Stimulated activated CD8-positive, alpha-beta memory T cell treated with anti-CD3 and anti-CD28 coated beads, Interleukin-2, amount 100 ng/mL, for 1 hour (primary cell): ENCODE results near the gene BANP.
A peak's percentile ranks its signal among the peaks of the same experiment; 100 is the strongest.
"Not testable (repeated sequence)": the region's sequence is repeated elsewhere in the genome, so short reads cannot be mapped to it uniquely, and the experiment has no call there.

Experiments used
- DNase-seq, 2 donors: peaks; one replicate each; pipeline ENCODE4 v3.0.0-alpha.2; 2020; ENCODE audit warnings: low read depth in 2 of 2

The BANP gene

DNA sequence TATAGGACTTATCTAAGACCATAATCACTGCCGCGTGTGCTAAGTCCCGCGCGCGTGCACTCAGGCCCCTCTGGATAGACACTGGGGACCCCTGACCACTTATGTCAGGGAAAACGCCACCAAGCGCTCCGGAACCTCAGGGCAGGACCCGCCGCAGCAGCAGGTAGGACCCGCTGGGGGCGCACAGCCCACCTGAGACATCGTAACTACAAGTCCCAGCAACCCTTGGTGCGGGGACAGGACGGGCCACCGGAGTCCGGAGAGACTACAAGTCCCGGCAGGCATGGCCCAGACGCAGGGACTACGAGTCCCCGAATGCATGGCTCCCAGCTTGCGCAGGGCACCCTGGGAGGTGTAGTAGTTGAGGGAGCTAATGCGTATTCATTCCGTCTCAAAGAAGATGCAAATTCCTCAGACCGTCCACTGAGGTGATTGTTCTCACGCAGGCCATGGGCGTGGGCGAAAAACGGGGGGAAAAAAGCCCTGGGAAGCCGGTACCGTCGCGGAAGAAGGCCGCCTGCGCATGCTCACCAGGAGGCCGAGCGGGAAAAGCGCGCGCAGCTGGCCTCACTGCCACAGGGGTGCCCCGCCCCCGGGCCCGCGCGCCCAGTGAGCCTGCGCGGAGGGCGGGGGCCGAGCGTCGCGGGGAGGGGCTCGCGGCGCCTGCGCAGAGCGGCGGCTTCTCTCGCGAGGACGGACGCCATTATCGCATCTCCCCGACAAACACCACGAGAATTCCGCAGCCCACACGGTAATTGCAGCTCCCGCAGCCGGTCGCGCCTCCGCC is at the start of gene BANP:
TSS of gene BANP (plus strand) at position 670 of the 787 bp plus-strand sequence. CDS start 23,682 bp downstream, outside the sequence.
- DNase-seq, result peak; percentile 90 to 94

DNA sequence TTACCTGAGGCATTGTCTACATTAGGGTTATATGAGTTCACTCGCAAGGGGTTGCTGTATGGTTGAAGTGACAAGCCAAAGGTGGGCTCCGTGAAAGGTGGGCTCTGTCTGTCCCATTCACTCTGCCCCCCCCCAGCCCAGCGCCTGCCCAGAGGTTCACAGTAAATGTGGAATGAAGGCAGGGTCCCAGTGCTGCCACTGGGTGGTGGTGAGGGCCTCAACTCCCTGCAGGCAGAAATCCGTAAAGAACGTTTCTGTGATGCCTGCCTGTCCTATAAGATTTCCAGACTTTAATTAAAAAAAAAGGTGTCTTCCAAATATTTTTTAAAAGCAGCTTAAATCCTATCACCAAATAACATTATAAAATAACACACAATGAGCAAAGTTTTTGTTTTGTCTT is 46.3 kb upstream of the BANP start:
- not testable (repeated sequence) for DNase-seq

GRCh38 chr16:87905521-87905920 is 45.7 kb upstream of the BANP start:
- DNase-seq, result not testable (repeated sequence)

GRCh38 chr16:87908101-87908500 is 43.1 kb upstream of the BANP start:
- DNase-seq, result not testable (repeated sequence)

DNA sequence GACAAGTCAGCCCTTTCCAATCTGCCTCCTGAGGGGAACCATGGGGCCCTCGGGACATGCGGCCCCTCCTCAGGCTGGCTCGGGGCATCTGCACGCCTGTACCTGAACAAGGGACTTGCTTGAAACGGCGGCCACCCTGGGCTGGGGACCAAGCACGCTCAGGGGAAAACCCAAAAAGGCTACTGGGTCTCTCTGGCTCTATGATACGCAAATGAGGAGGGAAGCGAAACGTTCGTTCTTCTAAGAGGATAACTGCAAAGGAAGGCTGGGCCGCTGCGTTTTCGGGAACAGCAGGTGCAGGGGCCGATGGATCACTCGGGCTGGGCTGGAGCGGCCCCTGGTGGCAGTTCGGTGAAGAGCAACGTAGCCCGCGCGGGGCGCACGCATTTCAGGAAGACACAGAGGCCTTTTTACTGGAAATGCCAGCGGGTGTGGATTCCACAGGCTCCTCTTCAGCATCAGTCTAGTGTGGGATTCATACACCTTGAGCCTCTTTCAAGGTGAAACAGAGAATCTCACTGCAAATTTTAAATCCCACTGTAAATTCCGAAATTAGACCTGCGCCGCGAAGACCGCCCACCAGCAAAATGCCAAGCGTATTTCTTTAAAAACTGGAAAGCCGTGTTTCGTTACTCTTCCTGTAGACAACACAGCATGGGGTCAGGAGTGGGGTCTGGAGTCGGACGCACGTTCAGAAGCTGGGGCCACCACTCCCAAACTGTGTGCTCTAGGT is 41.9 kb upstream of the BANP start:
- peak; percentile 65 to 70 for DNase-seq

DNA sequence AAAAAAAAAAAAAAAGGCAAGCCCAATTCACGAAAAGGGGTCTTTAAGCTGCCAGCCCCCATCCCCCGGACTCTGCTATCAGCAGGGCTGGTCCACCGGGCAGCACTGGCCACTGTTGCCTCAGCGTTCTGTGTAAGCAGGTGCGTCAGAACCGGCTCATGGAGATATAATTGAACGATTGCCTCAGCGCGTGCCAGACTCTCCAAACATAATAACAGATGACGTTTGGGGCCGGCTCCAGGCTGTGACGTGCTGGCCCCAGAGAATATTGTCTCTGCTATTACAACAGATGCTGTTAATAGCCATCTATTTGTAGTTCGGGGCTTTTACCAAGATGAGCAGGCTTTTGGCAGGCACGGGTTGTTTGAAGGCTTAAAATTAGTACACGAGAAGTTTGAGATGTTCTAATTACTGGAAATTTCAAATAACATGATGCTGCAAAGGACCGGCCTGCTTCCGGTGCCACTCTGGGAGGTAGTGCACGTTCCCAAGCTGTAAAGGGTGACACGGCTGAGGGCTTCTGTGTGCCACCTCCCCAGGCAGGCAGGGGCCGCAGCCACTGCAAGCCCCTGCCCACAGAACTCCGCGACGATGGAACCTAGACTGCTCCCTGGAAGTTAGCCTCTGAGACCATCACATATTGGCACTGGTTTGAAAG is 40.0 kb upstream of the BANP start:
- DNase-seq, result not testable (repeated sequence)

DNA sequence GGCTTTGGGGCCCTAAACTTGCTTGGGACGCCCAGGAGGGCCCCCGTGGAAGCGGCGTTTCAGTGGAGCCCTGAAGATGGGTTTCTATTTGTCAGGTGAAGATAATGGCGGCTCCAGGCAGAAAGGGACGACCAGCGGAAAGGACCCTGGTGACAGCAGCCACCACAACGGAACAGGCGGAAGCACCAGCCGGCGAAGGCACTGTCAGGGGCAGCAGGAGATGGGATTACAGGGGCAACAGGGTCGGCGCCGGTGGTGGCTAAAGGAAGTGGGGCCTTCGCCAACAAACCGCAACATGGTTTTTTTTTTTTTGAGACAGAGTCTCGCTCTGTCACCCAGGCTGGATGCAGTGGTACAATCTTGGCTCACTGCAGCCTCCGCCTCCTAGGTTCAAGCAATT is 38.5 kb upstream of the BANP start:
- not testable (repeated sequence) for DNase-seq

DNA sequence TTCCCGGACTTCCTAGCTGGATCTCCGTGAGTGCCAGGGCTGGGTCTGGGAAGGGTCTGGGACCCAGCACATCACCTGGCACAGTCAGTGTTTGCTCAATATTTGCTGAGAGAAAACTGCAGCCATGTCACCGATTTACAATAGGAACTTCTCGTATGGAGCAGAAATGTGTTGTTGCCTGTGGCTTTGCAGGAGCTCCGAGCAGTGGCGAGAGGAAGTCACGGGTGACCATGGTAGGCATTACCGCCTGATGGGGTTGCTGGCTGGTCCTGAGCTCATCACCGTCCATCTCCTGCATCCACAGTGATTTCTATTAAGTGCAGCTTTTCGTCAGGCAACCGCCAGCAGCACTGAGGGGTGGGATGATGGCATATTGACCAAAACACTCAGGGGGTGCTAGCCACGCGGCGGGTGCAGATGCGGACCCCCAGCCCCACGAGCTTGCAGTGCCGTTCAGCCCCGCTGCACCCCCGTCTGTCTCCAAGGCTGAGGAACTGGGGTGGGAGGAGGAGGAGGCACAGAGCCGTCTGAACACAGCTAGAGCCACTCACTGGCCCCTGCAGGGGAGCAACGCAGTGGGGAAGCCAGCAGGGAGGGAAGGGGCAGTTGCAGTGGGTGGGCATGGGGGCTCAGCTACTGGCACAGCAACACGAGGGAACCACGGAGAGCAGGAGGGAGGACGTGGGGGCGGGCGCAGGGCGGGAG is 37.1 kb upstream of the BANP start:
- not testable (repeated sequence) for DNase-seq

- DNase-seq, result no peak
These were observed 36.4 kb upstream of the BANP start for GRCh38 chr16:87914812-87915211.

DNA sequence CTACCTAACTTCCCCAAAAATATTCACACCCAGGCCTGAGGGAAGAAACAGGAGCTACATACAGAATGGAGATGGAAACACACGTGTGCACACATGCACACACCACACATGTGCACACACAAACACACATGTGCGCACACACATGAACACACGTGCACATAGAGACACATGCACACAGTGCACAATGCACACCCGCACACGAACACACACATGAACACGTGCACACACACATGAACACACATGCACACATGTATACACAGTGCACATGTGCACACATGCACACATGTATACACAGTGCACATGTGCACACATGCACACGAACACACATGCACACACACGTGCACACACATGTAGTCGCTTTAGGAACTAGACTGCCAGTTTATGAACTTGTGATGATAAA is 33.7 kb upstream of the BANP start:
- DNase-seq, result no peak

DNA sequence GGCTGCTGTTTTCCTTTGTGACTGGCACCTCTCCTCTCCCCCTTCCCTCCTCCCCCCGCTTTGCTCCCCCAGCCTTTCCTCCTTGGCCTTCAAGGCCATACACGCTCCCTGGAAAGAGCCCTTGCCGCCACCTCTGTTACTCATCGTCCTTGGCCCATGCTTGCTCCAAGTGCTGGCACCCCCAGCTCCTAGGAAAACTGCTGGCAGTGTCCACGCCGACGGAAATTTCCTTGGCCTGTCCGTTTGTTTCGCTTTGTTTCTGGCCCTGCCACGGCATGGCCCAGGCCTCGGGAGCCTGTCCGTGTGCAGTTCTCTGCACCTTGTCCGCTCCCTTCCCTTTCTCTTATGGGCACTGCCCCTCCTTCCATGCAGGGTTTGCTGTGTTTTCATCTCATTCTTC is 32.9 kb upstream of the BANP start:
- no peak for DNase-seq

DNA sequence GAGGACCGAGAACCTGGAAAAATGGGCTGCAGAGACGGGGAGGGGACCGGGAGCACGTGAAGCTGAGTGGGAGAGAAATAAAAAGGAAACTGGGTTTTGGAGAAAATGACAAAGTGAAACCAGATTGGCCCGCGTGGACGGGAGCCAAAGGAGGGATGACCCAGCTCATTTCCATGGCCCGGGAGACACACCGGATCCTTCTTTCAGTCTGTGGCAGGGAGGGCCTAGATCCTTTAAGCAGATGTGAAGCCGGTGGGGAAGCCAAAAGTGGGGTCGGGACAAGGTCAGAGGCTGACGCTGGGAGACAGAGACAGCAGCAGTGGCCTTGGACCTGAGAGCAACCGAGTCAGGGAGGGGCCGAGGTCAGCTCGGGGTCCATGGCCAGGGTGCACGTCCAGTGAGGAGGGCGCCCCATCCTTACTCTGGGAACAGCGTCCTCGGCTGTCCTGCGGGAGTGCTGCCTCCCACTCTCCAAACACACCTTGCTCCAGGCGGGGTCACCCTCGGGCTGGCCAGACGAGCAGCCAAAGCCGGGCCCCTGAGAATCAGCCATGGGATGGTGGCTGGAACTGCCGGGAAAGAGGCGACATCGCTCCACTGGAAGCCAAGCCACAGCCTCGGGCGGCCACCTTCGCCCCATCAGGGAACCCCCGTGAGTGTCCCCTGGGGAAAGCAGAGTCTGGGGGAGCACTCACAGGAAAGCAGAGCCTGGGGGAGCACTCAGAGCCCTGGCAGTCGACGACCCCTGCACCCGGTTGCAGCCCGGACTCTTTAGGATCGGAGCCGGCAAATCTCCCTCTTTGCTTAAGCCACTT is 32.2 kb upstream of the BANP start:
- DNase-seq, result no peak

DNA sequence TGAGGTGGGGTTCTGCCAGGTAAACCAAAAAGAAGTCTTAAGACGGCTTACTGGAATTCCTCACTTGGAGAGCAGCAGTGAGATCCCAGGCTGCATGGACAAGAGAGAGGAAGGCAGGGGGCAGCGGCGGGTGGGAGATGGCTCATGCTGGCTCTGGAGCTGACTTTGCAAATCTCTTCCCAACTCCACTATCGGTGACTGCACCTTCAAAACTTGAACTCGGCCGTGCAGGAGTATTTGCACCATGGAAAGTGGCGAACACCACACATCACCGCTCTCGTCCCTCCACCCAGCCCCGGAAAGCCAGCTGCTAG is 31.6 kb upstream of the BANP start:
- DNase-seq, result no peak

DNA sequence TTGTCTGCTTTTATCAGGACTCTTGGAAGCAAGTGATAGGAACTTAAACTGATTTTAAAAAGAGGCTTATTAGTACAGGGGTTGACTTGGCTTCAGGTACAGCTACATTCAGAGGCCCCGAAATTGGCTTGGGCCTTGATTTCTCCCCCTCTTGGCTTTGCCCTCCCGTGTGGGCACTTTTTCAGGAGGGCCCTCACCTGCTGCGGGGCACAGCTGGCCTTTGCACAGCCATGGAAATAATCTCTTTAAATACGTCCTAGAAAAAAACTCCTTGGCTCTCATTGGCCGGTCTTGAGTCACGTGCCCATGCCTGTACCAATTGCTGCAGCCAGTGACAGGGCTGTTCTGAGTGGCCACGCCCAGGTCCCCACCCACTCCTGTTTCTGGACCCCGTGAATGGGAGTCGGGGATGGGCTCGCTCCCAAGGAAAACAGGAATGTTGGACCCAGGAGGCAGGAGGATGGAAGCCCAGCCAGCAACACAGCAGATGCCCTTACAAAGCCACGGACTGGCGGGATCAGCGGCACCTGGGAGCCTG is 29.9 kb upstream of the BANP start:
- no peak for DNase-seq

GRCh38 chr16:87922250-87922871 is 28.9 kb upstream of the BANP start:
- DNase-seq, result no peak

GRCh38 chr16:87924041-87924810 is 27.0 kb upstream of the BANP start:
- no peak for DNase-seq

DNA sequence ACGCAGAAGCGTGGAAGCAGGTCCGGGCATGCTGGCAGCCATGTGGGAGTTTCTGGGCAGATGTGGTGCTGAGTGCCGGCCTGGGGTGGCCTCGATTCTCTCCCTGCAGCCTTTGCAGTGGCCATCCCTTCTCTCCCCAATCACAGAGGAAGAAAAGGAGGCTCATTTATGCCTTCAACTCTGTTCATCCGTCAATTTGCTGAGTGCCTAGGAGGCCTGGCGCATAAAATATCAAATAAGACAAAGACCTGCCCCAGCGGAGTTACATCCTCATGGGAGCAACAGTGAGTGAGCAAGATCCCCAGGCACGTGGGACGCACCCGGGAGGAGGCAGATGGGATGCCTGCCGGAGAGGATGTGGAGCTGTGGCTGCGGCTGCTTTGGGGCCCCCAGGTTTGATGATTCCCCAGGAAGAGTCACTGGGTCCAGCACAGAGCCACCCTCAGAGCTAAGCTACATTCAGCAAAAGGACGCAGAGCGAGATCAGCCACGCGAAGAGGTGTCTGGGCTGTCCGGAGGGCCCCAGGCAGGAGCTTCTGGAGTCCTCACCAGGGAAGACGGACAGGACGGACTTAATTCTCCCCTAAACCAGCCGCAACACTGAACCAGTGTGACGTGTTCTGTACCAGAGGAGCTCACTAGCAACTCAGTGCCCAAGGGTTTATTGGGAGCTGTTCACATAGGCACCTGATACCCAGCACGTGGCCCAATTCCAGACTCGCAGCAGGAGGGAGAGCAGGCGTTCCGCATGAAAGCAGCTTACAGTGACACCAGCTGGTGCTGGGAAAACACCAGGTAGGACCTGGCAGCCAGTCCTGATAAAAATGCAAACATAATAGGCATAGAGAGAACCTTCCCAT is 26.2 kb upstream of the BANP start:
- DNase-seq, result no peak

DNA sequence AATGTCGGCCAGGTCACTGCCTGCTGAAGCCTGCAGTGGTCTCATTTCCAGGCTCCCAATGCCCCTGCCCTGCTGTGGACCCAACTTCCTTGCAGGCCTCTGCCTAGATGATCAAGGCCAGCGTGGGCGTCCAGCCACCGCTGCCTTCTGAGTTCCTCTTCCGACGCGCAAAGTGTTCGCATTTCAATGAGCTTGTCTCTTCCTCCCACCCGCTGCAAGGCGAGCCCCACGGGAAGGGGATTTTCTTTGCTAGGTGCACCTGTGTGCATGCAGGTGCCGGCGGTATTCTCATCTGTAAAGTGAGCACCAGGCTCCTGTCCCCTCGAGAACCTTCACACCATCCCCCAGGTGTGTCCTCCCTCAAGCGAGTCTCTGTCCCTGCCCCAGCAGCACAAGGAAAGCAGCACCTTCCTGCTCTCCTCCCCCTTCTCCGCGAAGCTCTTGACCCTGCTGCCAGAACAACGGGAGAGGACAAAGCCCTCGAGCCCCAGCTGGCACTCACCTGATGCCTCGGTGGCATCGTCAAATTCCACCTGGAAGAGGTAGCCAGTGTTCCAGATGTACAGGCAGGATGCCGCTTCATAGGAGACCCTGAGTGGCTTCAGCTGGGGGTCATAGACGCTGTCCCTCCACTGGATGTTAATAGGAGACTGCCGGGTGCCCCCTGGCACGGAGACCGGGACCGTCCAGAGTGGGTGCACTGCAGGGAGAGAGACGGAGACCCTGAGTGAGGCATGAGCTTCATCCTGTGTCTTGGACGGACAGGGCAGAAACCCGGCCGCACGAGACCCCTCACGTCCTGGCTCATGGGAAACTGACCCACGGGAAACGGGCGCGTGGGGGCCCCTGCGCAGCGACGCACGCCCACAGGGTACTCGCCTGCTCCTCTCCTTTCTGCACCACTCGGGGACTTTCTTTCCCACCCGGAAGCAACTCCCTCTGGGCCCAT is 24.7 kb upstream of the BANP start:
- no peak for DNase-seq
